Measurements from ENCODE around the gene ATP6V0B.

ATP6V0B gene

DNA sequence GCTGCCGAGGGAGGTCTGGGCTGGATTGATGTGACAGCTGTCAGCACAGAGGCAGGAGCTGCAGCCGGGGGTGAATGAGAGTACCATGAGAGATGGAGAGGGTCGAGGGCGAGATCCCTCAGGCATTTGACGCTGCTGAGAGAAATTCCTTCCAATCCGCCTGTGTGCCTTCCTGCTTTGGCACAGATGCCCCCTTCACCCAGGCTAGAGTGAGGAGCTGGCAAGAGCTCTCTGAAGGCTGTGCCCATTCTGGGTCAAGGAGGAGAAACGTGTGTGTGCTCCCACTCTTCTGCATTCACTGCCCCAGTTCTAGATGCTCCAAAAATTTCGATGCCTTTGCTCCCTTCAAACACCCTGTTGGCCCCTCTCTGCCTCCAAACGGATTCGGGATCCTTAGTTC is 36.4 kb upstream of the ATP6V0B start:
- Histone ChIP-seq H3F3A (ENCODE audit: low read depth) (no peaks in the 10 kb centered on the region), H3K9me2 (replicated peaks; ENCODE audit: low read depth, low read length) (no peaks in the 10 kb centered on the region)

DNA sequence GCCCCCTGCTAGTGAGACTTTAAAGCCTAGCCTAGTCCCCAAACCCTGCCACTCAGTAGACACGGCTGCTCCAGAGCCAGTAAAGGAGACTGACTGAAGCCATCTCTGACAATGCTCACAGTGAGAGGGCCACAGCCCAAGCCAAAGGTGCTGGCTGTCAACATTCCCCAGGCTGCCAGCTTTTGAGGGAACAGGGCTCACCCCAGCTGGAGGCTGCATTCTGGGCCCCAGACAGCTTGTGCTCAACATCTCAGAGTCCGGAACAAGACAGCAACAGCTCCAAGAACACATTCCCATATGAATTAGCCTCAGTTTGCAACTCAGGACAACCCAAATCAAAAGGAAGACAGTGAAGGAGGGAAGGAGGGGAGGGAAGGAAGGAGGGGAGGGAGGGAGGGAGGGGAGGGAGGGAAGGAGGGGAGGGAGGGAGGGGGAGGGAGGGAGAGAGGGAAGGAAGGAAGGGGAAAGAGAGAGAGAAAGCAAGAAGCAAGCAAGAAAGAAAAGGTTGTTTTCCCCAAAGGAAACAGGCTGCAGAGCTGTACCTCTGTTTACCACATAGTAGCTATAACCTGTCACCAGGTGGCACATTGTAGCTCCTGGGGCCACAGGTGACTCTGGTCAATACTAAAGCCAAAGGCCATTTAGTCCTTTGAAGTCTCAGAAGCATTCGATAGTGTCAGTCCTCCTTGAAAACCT is 35.7 kb upstream of the ATP6V0B start:
- H2AFZ ChIP-seq (ENCODE audit: low read length) = no peak overlapping the region
- H3K27me3 ChIP-seq (ENCODE audit: insufficient read depth, low read length, poor library complexity, severe bottlenecking) = no peaks in the 10 kb centered on the region
- H3K9me2 ChIP-seq (replicated peaks; ENCODE audit: low read depth, low read length) = no peaks in the 10 kb centered on the region
- H3K9me3 ChIP-seq (ENCODE audit: insufficient read depth, low read depth, low read length) = no peaks in the 10 kb centered on the region
- no peak overlapping the region for H3K4me3 ChIP-seq (ENCODE audit: low read length, poor library complexity, severe bottlenecking)
- no peaks in the 10 kb centered on the region for H4K20me1 ChIP-seq (ENCODE audit: insufficient read depth, low read length, poor library complexity, severe bottlenecking)
- no peak for TF ChIP-seq EZH2phosphoT487 (IDR thresholded peaks at IDR 0.05; ENCODE audit: borderline replicate concordance)
- TF ChIP-seq, protein P1, sequence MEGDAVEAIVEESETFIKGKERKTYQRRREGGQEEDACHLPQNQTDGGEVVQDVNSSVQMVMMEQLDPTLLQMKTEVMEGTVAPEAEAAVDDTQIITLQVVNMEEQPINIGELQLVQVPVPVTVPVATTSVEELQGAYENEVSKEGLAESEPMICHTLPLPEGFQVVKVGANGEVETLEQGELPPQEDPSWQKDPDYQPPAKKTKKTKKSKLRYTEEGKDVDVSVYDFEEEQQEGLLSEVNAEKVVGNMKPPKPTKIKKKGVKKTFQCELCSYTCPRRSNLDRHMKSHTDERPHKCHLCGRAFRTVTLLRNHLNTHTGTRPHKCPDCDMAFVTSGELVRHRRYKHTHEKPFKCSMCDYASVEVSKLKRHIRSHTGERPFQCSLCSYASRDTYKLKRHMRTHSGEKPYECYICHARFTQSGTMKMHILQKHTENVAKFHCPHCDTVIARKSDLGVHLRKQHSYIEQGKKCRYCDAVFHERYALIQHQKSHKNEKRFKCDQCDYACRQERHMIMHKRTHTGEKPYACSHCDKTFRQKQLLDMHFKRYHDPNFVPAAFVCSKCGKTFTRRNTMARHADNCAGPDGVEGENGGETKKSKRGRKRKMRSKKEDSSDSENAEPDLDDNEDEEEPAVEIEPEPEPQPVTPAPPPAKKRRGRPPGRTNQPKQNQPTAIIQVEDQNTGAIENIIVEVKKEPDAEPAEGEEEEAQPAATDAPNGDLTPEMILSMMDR (conservative IDR thresholded peaks at IDR 0.05; ENCODE audit: low read length) = no peak
- no peak overlapping the region for H3K4me2 ChIP-seq (ENCODE audit: low read depth, low read length, poor library complexity, severe bottlenecking)
- H3K4me1 ChIP-seq (ENCODE audit: insufficient read depth, low read length, poor library complexity, severe bottlenecking) = no peaks in the 10 kb centered on the region
- H3K79me2 ChIP-seq (ENCODE audit: insufficient read depth, low read length) = no peaks in the 10 kb centered on the region
- no peak overlapping the region for H3K9ac ChIP-seq (ENCODE audit: low read depth, low read length, poor library complexity, severe bottlenecking)
- H3K36me3 ChIP-seq (ENCODE audit: insufficient read depth, low read length) = no peaks in the 10 kb centered on the region
- no peaks in the 10 kb centered on the region for H3F3A ChIP-seq (ENCODE audit: low read depth)

More for the DNA sequence above, 36.4 kb upstream of the ATP6V0B start:
- H3K36me3 ChIP-seq (ENCODE audit: insufficient read depth, low read length) = no peaks in the 10 kb centered on the region
- no peaks in the 10 kb centered on the region for H3K27me3 ChIP-seq (ENCODE audit: insufficient read depth, low read length, poor library complexity, severe bottlenecking)
- H3K9me3 ChIP-seq (ENCODE audit: insufficient read depth, low read depth, low read length) = no peaks in the 10 kb centered on the region
- no peaks in the 10 kb centered on the region for H4K20me1 ChIP-seq (ENCODE audit: insufficient read depth, low read length, poor library complexity, severe bottlenecking)
- no peak for TF ChIP-seq EZH2phosphoT487 (IDR thresholded peaks at IDR 0.05; ENCODE audit: borderline replicate concordance)
- TF ChIP-seq, protein P1 (conservative IDR thresholded peaks at IDR 0.05; ENCODE audit: low read length) = no peak
- H3K9ac ChIP-seq (ENCODE audit: low read depth, low read length, poor library complexity, severe bottlenecking) = no peak overlapping the region
- H2AFZ ChIP-seq (ENCODE audit: low read length) = no peak overlapping the region
- H3K4me1 ChIP-seq (ENCODE audit: insufficient read depth, low read length, poor library complexity, severe bottlenecking) = no peaks in the 10 kb centered on the region
- no peaks in the 10 kb centered on the region for H3K79me2 ChIP-seq (ENCODE audit: insufficient read depth, low read length)
- H3K4me2 ChIP-seq (ENCODE audit: low read depth, low read length, poor library complexity, severe bottlenecking) = no peak overlapping the region
- H3K4me3 ChIP-seq (ENCODE audit: low read length, poor library complexity, severe bottlenecking) = no peak overlapping the region

DNA sequence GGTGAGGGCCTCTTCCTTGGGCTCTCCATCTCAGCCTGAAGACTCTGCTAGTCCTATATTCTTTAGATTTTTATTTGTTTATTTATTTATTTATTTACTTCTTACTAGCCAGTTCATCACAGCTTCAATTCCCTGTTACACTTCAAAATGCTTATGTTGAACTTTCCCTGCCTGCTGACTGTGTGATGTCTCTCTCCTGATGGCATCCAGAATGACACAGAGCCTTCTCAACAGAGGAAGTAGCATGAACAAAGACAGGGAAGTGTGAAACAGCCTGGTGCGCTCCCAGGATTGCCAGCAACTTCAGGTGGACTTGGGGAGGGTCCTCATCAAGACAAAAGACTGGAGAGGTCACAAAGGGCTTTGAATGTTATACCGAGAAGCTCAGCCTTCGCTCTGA is 32.3 kb upstream of the ATP6V0B start:
- Histone ChIP-seq H3K9me2 (replicated peaks; ENCODE audit: low read depth, low read length) (no peaks in the 10 kb centered on the region), H3K9me3 (ENCODE audit: insufficient read depth, low read depth, low read length) (no peaks in the 10 kb centered on the region), H3K9ac (ENCODE audit: low read depth, low read length, poor library complexity, severe bottlenecking) (no peak overlapping the region), H3K4me2 (ENCODE audit: low read depth, low read length, poor library complexity, severe bottlenecking) (no peak overlapping the region), H4K20me1 (ENCODE audit: insufficient read depth, low read length, poor library complexity, severe bottlenecking) (no peaks in the 10 kb centered on the region), H3K4me3 (ENCODE audit: low read length, poor library complexity, severe bottlenecking) (no peak overlapping the region), H3K27me3 (ENCODE audit: insufficient read depth, low read length, poor library complexity, severe bottlenecking) (no peaks in the 10 kb centered on the region), H3F3A (ENCODE audit: low read depth) (no peaks in the 10 kb centered on the region), H3K36me3 (ENCODE audit: insufficient read depth, low read length) (no peaks in the 10 kb centered on the region), H2AFZ (ENCODE audit: low read length) (no peak overlapping the region), H3K4me1 (ENCODE audit: insufficient read depth, low read length, poor library complexity, severe bottlenecking) (peaks cover 8% of the 10 kb centered on the region), H3K79me2 (ENCODE audit: insufficient read depth, low read length) (peaks cover 6% of the 10 kb centered on the region)
- no peak for TF ChIP-seq EZH2phosphoT487 (IDR thresholded peaks at IDR 0.05; ENCODE audit: borderline replicate concordance)
- TF ChIP-seq, protein P1 (conservative IDR thresholded peaks at IDR 0.05; ENCODE audit: low read length) = no peak

All from Loucy (cell line).